GM19452 (cell line): ENCODE results near the gene RSRP1.

Experiments used
- ATAC-seq: cut with Tn5 transposase; IDR thresholded peaks from one replicate; pipeline ENCODE4 v1.9.1; 2021; ENCODE audit not compliant: unreplicated experiment

The RSRP1 gene

GRCh38 chr1:25219661-25220251 lies 27.5 kb downstream of the RSRP1 start:
- ATAC-seq: no peak

GRCh38 chr1:25217598-25218232 lies 29.5 kb downstream of the RSRP1 start:
- ATAC-seq: no peak

DNA sequence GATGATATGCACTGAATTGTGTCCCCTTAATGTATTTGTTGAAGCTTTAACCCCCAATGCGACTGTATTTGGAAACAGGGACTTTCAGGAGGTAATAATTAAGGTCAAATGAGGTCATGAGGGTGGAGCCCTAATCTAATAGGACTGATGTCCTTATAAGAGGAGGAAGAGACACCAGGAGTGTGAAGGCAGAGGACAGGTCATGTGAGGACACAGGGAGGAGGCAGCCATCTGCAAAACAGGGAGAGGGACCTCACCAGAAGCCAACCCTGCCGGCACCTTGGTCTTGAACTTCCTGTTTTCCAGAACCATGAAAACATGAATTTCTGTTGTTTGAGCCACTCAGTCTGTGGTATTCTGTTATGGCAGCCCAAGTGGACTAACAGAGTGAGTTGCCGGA lies 30.2 kb downstream of the RSRP1 start:
- ATAC-seq: no peak

DNA sequence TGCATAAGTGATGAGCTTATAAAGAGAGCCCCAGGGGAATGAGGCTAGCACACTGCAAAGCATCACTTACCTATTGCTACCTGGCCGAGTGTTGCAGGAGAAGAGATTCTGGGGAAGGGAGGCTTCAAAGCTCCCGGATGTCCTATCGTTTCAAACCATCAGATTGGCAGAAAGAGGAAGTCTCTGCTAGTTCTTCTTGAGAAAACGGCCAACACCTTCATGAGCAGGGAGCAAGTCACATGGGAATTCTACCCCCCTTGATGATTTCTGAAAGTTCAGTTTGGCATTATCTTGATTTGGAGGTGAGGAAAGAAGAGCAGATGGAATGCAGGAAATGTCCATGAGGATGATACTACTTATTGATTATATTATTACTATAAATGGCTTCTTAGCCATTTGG lies 31.1 kb downstream of the RSRP1 start:
- no peak for ATAC-seq

DNA sequence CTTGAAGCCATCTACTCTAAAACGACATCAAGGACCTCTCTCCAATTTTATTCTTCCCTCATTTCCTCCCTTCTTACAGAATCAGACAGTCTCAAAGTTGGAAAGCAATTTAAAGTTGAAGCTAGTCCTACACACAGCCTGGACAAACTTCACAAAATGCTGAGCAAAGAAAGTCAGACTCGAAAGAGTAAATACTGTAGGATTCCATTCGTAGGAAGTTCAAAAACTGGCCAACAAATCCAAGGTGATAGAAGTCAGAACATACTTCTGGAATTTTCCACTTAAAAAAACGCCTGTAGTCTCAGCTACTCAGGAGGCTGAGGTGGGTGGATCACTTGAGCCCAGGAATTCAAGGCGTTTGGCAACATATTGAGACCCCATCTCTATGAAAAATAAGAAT lies 34.5 kb downstream of the RSRP1 start:
- ATAC-seq: no peak

DNA sequence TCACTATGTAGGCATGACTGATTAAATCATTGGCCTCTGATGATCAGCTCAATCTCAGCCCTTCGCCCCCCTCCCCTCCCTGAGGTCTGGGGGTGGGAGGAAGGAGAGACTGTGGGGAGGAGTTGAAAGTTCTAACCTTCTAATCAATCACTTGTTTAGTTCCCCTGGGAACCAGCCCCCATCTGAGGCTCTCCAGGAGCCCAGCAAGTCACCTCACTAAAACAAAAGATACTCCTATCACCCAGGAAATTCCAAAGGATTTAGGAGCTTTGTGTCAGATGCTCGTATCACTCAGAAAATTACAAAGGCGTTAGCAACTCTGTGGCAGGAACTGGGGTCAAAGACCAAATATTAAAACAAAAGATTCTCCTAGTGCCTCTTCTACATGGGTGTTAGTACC lies 36.5 kb downstream of the RSRP1 start:
- no peak for ATAC-seq

GRCh38 chr1:25209516-25209915 lies 37.7 kb downstream of the RSRP1 start:
- ATAC-seq: no peak

DNA sequence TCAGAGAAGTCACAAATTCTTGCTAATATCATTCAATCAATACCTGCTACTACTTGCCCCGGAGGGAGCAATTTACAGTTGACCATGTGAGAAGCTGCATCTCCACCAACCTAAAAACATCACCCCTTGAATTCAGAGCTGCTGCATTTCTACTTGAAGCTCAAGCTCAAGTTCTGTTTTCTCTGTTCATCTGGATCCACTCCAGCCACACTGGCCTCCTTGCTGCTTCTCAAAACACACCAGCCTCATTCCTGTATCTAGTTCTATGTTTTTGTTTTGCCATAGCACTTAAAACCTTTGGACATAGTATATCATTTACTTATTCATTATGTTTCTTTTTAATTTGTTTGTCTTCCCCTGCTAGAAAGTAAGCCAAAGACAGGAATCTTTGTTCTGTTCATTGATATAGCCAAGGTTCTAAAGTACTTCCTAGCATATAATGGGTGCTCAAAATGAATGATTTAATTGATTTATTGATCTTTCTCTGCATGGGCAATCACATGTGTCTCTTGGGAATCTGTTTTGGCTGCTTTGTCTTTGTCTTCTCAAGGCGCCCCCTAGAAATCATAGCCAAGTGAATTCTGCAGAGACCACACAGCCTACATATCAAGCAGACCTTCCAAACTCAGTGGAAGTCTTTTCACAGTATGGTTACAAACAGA lies 38.6 kb downstream of the RSRP1 start:
- ATAC-seq: no peak

DNA sequence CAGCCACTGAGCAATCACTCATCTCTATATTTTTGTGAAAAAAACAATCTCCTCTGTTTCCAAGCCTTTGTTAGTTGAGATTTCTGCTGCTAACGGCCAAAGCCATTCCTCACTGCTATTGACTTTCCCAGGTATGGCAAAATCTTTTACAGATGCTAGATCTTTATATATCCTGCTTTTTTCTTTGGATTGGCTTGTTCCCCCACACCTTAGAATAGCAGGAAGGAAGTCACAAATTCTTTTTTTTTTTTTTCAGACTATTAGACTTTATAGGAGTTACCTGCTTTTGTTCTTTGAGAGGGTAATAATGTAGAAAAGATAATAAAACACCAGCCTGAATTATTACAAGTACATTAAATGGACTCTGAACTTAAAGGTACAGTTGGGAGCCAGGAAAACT lies 39.2 kb downstream of the RSRP1 start:
- no peak for ATAC-seq

GRCh38 chr1:25206201-25206600 lies 41.1 kb downstream of the RSRP1 start:
- no peak for ATAC-seq

DNA sequence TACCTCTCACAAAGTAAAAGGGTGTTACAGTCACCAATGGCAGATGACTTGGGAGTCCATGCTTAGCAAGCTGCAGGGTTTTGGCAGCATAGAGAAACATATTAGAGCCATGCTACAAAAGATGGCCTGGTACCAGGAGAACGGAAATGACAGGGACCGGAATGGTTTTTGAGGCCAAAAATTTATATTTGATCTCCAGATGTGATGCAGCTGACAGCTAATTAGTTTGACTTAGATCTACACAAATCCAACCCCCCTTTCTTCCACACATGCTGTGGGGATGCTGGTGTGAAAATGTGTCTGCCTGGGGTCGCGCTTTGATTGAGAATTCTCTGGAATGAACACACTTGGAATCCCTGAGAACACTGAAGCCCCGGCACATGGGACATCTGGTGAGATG lies 41.5 kb downstream of the RSRP1 start:
- no peak for ATAC-seq

DNA sequence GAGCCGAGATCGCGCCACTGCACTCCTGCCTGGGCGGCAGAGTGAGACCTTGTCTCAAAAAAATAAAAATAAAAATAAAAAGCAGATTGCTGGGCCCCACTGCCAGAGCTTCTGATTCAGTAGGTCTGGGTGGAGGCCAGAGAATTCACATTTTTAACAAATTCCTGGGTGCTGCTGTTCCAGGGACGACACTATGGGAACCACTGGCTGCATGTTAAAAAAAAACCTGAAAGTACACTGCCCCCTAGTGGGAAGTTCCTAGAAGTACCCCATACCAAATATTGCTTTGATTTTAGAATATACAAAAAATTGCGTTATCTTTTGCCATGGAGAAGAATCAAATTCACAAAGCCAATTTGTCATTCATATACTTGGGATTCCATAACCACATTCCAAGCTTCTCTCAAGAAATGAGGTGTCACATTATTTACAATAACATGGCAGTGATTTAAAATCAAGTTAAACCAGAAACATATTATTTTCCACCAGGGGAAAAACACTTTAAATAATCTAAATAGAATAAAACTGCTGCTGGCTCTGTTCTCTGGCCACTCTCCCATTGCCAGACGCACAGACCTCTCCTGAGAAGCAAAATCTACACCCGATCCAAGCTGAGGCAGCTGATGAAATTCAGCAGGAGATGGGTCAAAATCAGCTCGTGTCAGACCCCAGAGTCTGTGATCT lies 42.3 kb downstream of the RSRP1 start:
- no peak for ATAC-seq

DNA sequence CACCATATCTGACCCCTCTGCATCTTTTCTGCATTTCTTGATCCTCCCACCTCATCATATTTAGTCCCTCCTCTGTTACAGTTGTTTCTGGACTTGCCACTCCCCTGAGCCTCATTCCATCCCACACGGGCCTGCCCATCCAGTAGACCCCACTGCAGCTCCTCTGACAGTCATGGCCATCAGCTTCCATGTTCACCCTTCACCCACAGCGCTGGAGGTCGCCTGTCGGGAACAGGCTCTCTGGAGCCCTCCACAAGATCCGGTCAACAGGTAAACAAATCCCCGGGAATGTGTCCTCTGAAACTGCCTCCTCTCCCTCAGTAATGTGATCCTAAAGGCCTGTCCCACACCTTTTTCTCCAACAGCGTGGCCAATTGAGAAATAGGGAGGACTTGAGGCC lies 46.2 kb downstream of the RSRP1 start:
- ATAC-seq: no peak

DNA sequence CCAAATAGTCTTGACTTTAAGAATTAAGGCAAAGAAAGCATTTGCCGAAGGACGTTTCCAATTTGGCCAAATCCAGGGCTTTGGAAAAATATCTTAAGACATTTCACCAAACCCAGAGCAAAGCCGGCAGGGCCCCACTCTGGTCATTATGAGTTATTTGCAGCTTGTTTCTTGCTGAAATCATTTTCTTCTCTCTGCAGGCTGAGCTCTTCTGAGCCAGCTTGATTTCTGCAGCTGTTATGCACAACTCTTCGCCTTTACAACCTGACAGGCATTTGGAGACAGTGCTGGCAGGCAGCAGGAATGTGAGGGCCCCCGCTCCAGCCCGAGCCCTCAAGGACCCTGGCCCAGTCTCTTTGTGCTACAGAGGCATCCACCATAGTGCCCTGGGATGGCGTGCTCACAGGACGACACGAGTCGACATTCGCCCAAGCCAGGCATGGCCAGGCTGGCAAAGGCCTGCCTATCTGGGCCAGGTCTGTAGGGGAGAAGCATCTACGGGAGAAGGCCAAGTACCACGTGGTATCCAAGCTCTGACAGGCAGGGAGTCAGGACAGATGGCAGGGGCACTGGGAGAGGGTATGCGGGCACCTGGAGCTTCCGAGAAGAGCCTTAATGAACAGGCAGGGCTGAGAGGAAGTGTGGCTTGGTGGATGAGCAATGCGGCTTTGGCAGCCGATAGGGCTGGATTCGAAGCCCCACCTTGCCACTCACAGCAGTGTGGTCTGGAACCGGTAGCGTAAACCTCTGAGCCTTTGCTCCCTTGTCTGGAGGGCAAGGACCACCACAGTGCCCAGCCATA lies 47.2 kb downstream of the RSRP1 start:
- ATAC-seq: no peak

GRCh38 chr1:25198663-25199252 lies 48.5 kb downstream of the RSRP1 start:
- no peak for ATAC-seq

DNA sequence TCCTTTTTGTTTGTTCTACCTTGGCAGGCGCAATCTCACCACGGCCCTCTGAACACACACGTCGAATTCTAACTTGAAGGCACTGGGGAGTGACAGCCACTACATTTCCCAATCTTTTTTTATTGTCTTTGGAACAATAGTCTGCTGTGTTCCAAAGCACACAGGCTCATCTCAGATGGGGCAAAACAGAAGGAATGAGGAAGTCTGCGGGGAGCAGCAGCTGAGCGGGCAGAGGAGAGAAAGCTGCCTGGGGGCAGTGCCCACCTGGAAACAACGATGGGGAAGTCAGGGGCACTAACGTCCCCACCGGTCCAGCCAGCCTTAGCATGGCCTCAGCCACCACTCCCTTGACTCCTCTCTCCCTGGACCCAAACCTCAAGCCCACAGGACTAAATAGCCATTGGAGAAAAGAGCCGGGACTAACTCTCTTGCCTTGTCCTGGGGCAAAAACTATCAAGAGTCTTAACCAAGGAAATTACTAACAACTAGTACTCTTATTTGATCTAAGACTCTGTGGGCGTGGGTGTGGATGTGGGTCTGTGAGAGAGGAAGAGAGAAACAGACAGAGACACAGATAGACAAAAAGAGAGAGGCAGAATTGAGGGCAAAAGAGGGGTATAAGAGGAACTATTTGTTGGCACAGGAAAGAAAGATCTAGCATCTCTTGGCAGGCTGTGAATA lies 49.1 kb downstream of the RSRP1 start:
- ATAC-seq: no peak

- no peak for ATAC-seq
Observed at GRCh38 chr1:25197235-25197975, 49.8 kb downstream of the RSRP1 start.

- ATAC-seq: no peak
Observed at GRCh38 chr1:25196830-25197229, 50.4 kb downstream of the RSRP1 start.

DNA sequence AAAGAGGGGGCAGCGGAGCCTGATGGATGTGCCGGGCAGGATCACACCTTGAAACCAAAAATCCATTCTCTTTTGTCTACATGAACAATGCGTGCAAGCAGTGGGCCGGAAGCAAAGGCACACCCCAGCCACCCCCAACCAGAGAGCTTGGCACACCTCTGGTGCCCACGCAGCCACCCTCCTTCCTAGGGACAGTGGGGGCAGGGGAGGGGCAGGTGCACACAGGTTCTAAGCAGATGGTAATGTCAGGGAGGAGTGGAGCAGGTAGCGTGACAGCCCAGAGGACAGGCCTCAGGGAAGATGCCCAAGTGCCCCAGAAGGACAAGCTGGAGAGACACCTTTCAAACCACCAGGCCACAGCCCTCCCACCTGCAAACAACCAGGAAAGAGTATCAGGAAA lies 51.4 kb downstream of the RSRP1 start:
- no peak for ATAC-seq

- ATAC-seq: no peak
Observed at GRCh38 chr1:25194572-25195020, 52.7 kb downstream of the RSRP1 start.
